ENCODE data around the gene LENG9.

DNA sequence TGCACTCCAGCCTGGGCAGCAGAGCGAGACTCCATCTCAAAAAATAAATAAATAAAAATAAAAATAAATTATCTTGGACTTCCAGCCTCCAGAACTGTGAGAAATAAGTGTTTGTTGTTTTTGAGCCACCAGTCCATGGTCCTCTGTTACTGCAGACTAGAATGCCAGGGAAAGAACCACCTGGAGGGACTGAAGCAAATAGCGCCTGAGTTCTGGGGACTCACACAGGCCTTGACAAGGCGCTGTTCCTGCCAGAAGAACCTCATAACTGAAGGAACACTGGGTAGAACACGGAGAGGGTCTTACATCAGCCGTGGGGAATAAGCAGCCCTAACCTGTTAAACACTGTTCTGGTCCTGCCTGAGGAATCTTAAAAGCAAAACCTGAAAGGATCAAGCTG is 22.9 kb downstream of the LENG9 start:
- TF ChIP-seq, protein P1, sequence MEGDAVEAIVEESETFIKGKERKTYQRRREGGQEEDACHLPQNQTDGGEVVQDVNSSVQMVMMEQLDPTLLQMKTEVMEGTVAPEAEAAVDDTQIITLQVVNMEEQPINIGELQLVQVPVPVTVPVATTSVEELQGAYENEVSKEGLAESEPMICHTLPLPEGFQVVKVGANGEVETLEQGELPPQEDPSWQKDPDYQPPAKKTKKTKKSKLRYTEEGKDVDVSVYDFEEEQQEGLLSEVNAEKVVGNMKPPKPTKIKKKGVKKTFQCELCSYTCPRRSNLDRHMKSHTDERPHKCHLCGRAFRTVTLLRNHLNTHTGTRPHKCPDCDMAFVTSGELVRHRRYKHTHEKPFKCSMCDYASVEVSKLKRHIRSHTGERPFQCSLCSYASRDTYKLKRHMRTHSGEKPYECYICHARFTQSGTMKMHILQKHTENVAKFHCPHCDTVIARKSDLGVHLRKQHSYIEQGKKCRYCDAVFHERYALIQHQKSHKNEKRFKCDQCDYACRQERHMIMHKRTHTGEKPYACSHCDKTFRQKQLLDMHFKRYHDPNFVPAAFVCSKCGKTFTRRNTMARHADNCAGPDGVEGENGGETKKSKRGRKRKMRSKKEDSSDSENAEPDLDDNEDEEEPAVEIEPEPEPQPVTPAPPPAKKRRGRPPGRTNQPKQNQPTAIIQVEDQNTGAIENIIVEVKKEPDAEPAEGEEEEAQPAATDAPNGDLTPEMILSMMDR (IDR thresholded peaks at IDR 0.05): no peak
- no peak for TF ChIP-seq SIN3A (IDR thresholded peaks at IDR 0.05; ENCODE audit: borderline replicate concordance, insufficient read depth, low read depth, low read length)
- TF ChIP-seq, protein P2, sequence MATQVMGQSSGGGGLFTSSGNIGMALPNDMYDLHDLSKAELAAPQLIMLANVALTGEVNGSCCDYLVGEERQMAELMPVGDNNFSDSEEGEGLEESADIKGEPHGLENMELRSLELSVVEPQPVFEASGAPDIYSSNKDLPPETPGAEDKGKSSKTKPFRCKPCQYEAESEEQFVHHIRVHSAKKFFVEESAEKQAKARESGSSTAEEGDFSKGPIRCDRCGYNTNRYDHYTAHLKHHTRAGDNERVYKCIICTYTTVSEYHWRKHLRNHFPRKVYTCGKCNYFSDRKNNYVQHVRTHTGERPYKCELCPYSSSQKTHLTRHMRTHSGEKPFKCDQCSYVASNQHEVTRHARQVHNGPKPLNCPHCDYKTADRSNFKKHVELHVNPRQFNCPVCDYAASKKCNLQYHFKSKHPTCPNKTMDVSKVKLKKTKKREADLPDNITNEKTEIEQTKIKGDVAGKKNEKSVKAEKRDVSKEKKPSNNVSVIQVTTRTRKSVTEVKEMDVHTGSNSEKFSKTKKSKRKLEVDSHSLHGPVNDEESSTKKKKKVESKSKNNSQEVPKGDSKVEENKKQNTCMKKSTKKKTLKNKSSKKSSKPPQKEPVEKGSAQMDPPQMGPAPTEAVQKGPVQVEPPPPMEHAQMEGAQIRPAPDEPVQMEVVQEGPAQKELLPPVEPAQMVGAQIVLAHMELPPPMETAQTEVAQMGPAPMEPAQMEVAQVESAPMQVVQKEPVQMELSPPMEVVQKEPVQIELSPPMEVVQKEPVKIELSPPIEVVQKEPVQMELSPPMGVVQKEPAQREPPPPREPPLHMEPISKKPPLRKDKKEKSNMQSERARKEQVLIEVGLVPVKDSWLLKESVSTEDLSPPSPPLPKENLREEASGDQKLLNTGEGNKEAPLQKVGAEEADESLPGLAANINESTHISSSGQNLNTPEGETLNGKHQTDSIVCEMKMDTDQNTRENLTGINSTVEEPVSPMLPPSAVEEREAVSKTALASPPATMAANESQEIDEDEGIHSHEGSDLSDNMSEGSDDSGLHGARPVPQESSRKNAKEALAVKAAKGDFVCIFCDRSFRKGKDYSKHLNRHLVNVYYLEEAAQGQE (IDR thresholded peaks at IDR 0.05; ENCODE audit: insufficient read depth in 1 of 2, low read depth in 2 of 2, low read length in 1 of 2): no peak

Measured in Panc1 (cell line).